LNCAP (cell line): Measurements from ENCODE around the gene NMUR1.

Experiments used
- CTCF ChIP-seq: fragments of 450-650 bp; IDR thresholded peaks from 2 replicates; pipeline ENCODE4 v1.5.1; 2017; ENCODE audit warnings: mild to moderate bottlenecking

The NMUR1 gene

GRCh38 chr2:231556981-231557380 lies 26.7 kb upstream of the NMUR1 start:
- no peak for TF ChIP-seq CTCF

DNA sequence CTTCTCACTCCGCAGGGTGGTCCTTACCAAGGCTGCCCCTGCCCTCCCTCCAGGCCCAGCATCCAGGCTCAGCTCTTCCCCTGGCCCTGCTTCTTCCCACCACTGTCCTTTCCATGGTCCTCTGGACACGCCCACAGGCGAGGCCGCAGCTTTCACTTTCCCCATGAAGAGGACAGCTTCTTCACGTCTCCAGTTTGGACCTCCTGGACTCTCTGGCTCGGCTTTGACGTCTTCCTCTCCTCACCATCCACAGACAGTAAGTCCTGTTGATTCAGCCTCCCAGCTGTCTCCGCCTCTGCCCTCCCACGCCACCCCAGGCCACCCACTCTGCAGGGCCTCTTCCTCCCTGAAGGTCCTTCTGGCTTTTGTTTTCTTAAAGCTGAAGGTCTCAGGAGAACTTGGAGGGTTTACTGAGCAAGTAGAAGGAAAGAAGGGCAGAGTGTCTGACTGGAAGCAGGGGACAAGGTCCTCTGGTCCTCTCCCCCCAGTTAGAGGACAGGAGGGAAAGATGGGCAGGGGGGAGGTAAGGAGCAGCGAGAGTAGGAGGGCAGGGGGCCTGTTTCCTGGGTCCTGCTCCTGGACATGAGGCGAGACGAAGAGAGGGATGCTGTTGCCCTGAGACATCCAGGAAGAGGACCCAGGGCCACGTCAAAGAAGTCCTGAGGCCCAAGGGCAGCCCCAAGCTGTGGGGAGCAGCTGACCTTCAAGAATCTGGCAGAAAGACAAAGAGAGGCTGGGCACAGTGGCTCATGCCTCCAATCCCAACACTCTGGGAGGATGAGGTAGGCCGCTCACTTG lies 24.7 kb upstream of the NMUR1 start:
- TF ChIP-seq CTCF = no peak

DNA sequence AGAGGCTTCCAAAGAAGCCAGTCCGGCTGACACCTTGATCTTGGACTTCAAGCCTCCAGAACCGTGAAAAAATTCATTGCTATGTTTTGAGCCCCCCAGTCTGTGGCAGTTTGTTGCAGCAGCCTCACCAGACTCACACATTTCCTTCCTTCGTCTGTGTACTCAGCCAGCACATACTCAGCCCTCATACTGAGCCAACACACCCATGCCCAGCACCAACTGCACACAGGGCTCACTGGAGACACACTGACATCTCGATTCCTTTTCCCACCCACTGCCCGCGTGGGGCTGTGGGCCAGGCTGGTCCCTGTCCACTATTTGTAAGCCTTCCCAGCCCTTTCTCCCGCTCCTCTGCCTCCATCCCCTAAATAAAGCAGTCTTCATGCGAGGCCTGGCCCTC lies 24.1 kb upstream of the NMUR1 start:
- TF ChIP-seq CTCF = no peak

DNA sequence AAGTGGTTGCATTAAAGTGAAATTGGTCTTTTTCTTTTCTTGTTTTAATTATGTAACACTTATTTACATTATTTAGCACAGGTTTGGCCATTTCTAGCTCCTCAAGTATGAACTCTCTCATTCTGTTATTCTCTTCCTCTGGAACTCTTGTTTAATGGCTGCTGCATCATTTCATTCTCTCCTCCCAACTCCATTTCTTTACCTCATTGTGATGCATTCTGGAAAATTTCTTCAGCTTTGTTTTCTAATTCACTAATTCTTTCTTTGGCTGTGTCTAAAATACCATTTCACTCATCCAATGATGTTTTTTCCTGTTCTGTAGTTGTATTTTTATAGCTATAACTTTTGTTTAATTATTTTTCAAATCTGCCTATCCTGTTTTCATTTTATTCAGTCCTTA lies 22.5 kb upstream of the NMUR1 start:
- no peak for TF ChIP-seq CTCF

DNA sequence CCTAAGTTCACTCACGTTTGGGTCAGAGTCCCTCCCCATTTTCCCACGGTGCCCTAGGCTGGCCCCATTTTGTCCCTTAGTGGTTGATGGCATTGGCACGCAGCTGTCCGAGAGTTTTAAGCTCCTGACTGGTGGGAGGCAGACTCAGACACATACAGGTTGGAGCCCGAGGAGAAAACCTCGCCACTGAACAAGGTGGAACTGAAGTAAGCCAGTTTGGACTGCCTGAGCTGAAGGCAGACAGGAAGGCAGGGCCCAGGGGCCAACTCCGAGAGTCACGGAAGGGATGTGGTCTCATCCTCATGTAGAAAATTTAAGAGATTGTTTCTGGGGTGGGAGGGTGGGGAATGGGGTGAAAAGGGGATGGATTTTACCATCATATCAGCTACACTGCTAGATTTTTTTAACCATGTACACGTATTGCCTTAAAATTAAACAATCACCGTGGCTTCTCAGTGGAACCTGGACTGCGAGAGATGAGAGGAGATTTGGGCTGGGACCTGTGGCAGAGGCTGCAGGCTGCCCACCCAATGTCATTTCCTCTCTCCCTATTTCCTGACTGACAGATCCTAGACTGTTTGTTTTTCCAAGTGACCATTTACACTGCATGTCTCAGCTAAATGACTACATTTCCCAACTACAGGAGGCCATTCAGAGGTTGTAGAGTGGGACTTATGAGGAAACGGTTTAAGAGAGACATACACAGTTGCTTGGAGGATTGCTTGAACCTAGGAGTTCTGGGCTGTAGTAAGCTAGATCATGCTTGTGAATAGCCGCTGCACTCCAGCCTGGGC lies 19.4 kb upstream of the NMUR1 start:
- TF ChIP-seq CTCF = no peak

DNA sequence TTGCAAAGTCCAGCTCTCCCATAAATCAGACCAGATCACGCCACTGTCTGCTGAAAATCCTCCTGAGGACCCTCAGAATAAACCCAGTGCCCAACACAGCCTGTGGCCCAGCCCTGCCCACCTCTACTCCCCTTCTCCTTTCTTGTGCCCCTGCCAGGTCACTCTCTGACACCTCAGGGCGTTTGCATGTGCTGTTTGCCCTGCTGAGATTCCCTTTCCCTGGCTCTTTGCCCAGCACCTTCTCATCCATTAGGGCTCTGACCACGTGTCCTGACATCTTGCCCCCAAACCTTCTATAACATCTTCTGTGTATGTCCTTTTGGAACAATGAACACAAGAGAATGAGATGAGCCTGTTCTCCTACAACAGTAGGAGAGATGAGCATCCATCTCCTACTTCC lies 18.5 kb upstream of the NMUR1 start:
- TF ChIP-seq CTCF = no peak

DNA sequence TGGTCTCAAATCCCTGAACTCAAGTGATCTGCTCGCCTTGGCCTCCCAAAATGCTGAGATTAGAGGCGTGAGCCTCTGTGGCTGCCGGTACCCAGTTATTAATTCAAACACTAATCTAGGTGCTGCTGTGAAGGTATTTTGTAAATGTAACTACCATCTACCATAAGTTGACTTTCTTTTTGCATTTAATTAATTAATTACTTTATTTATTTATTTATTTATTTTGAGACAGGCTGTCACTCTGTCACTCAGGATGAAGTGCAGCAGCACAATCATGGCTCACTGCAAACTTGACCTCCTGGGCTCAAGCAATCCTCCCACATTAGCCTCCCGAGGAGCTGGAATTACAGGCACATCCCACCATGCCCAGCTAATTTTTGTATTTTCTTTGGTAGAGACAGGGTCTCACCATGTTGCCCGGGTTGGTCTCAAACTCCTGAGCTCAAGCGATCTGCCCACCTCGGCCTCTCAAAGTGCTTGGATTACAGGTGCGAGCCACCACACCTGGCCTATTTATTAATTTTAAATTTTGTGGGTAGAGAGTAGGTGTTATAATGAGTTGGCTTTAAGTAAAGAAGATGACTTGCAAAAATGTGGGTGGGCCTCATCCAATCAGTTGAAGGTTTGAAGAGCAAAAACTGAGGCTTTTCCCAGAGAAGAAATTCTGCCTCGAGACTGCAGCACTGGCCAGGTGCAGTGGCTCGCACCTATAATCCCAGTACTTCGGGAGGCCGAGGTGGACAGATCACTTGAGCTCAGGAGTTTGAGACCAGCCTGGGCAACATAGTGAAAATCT lies 17.3 kb upstream of the NMUR1 start:
- TF ChIP-seq CTCF = no peak
